T-cell (primary cell): ENCODE results near the gene JMJD7. TPM values are rescaled to one million over a fixed set of nuclear protein-coding genes. Genes with fewer than 3 reads are reported as not detected.

Source experiments
- ATAC-seq, 4 experiments: fragments of 200-7000 bp in 3 of 4; fragments of 150-1000 bp in 1 of 4; cut with Tn5 transposase; replicated peaks in 1 of 4; 1 replicate in 3 of 4; 2 replicates in 1 of 4; pipeline ENCODE4 v1.10.0; 2021; ENCODE audit warnings: moderate library complexity in 3 of 4, mild to moderate bottlenecking in 2 of 4, moderate number of reproducible peaks in 1 of 4
- CTCF ChIA-PET, 2 donors: fragments of 300-600 bp; sonication (Branson Sonifier 250); formaldehyde crosslinking; loops; one replicate each; lab custom pipeline; 2022; ENCODE audit warnings: antibody characterized with exemption in 2 of 2; lab: Charles Lee
- POLR2A ChIA-PET, 2 donors: fragments of 300-600 bp; sonication (Branson Sonifier 250); formaldehyde crosslinking; loops; one replicate each; lab custom pipeline; 2022; ENCODE audit warnings: antibody characterized with exemption in 2 of 2; lab: Charles Lee
- DNase-seq, 35 experiments: peaks; one replicate each; pipeline versions ENCODE4 v3.0.0 to v3.0.0-alpha.2; 2013 to 2023
- H3K27ac ChIP-seq: one replicate; pipeline ENCODE4 v1.5.1; 2013; ENCODE audit warnings: low read length
- H3K27me3 ChIP-seq, 2 experiments: replicated peaks in 1 of 2; 1 replicate in 1 of 2; 2 replicates in 1 of 2; pipeline versions ENCODE4 v1.6.1 to v1.7.0; 2013; ENCODE audit warnings: low read length in 1 of 2, mixed read lengths in 1 of 2; ENCODE audit not compliant: control insufficient read depth in 2 of 2, insufficient read depth in 2 of 2; ENCODE audit errors: extremely low read depth in 1 of 2
- H3K36me3 ChIP-seq, 2 donors: 1 replicate in 1 of 2; 2 replicates in 1 of 2; pipeline versions ENCODE4 v1.6.1 to v1.7.0; 2013; ENCODE audit warnings: low read length in 1 of 2; ENCODE audit not compliant: control insufficient read depth in 2 of 2, insufficient read depth in 1 of 2; ENCODE audit errors: extremely low read depth in 1 of 2
- H3K4me1 ChIP-seq, 2 experiments: 1 replicate in 1 of 2; 2 replicates in 1 of 2; pipeline versions ENCODE4 v1.6.1 to v1.7.0; 2013; ENCODE audit warnings: low read length in 2 of 2, mixed read lengths in 1 of 2; ENCODE audit not compliant: insufficient read depth in 2 of 2, control insufficient read depth in 1 of 2; ENCODE audit errors: extremely low read depth in 1 of 2
- H3K4me3 ChIP-seq, 2 donors: 1 replicate in 1 of 2; 2 replicates in 1 of 2; pipeline versions ENCODE4 v1.5.1 to v1.7.0; 2013; ENCODE audit warnings: mild to moderate bottlenecking in 2 of 2, low read length in 1 of 2, moderate library complexity in 1 of 2; ENCODE audit not compliant: control insufficient read depth in 1 of 2; ENCODE audit errors: extremely low read depth in 1 of 2
- H3K9me3 ChIP-seq: 2 replicates; pipeline ENCODE4 v1.7.0; 2013
- H3K27ac Mint-ChIP-seq, 2 donors: one replicate each; pipeline ENCODE4 v1.8.0; 2020 to 2021; ENCODE audit warnings: mild to moderate bottlenecking in 2 of 2, mixed read lengths in 2 of 2
- H3K27me3 Mint-ChIP-seq, 2 donors: one replicate each; pipeline ENCODE4 v1.8.0; 2021 to 2022; ENCODE audit warnings: mixed read lengths in 2 of 2
- H3K36me3 Mint-ChIP-seq: one replicate; pipeline ENCODE4 v1.8.0; 2021; ENCODE audit warnings: mixed read lengths
- H3K4me1 Mint-ChIP-seq, 3 donors: one replicate each; pipeline ENCODE4 v1.8.0; 2020 to 2022; ENCODE audit warnings: mixed read lengths in 3 of 3, mild to moderate bottlenecking in 1 of 3
- H3K4me3 Mint-ChIP-seq, 3 donors: one replicate each; pipeline ENCODE4 v1.8.0; 2020 to 2022; ENCODE audit warnings: mild to moderate bottlenecking in 3 of 3, mixed read lengths in 3 of 3, moderate library complexity in 3 of 3
- H3K9me3 Mint-ChIP-seq, 3 donors: one replicate each; pipeline ENCODE4 v1.8.0; 2020 to 2022; ENCODE audit warnings: mixed read lengths in 3 of 3
- WGBS: methylation state at CpG from one replicate; pipeline ENCODE4 v1.1.5; 2013; ENCODE audit warnings: missing lambda C conversion rate; ENCODE audit not compliant: insufficient coverage; 5-methylcytosine and 5-hydroxymethylcytosine counted together
- total RNA-seq, 35 experiments: library from RNA in 6 of 35; stranded (reverse) in 6 of 35; fragments of 120-200 nt in 1 of 35; gene quantifications; one replicate each; pipeline versions ENCODE4 v1.2.1 to v1.2.4 and lab custom pipeline; 2013 to 2026

JMJD7 gene
- total RNA-seq (10 to 100 TPM; 35.8 to 72.7 (median 45.3) TPM), total RNA-seq (lab: John Stamatoyannopoulos, UW) (0.85 to 9.6 (median 4.4) reads per million in 29 experiments)
- 21.8 TPM for total RNA-seq (2013)

DNA sequence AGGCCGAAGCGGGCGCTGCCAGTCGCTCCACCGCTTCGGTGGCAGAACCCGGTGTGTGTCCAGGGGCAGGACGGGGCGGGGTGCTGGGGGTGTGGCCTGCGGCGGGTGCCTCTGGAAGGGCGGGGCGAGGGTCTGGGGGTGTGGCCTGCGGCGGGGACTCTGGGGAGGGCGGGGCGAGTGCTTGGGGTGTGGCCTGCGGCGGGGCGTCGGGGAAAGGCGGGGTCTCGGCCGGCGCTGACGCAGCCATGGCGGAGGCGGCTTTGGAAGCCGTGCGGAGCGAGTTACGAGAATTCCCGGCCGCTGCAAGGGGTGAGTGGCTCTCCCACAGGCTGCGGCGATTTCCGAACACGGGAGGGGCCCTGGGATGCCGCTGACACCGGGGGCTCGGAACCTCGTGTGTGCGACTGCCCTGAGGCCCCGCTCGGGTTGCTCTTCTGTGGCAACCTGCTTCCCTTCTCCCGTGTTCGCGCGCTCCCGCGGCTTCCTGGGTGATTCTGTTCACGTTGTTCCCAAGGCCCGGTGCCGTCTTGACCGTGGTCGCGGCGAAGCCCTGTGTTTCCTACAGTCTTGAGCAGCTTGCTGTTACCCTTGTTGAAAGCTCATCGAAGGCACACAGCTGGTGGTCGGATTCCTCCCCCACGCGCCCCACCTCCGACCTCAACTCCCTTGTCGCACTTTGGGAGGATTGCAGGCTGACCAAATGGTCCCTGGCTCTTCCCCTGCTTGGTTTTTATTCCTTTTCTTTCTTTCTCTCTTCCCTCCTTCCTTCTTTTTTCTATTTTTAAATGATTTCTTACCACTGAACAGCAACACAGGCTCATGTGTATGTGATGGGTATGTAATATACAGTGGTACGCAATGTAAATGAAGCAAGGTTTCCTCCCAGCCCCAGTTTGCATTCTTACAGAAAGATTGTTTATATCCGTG, at the start of gene JMJD7:
TSS of gene JMJD7 (plus strand) at position 213 of the 927 bp plus-strand sequence. CDS start at position 246, 33 bp downstream.
- ChIA-PET POLR2A (no interaction called here), CTCF (interaction anchor here in 1 of 2 donors (0.9 to 2.1 kb wide), 3 partner anchors 54 to 142 kb away, joined by 3 to 17 read pairs (median 5); partner anchors contain the start of gene MAPKBP1)
- WGBS, result under 1% methylated on average over 64 of the region's 66 CpGs

DNA sequence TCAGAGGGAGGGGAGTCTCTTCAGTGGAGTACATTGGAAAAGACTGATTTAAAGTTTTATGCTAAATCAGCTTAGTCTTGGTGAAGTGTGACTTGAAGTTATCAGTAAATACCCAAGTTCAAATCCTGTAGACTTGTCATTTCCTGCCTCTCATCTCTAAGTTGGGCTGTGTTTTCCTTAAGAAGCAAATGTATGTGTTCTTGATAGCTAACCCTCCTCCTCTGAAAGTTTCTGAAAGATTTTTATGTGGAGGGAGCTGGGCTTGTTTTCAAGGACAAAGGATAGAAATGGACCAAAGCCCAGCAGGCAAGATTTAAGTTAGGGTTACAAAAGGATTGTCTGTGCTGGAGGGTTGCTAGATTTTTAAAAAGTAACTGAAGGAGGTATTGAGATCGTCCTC, 49.4 kb upstream of the JMJD7 start:
- Mint-ChIP-seq H3K4me3 (no peak overlapping the region), H3K27ac (peak overlapping the region in 1 of 2 donors; percentile 2), H3K36me3 (peaks cover 15% of the 10 kb centered on the region), H3K9me3 (no peaks in the 10 kb centered on the region), H3K27me3 (no peaks in the 10 kb centered on the region), H3K4me1 (peaks cover 76 to 85% (median 77%) of the 10 kb centered on the region in 3 donors)
- ATAC-seq (no peak), DNase-seq (no peak)
- CTCF ChIA-PET, result interaction anchor here (0.6 to 1.3 kb wide), 3 partner anchors 32 to 700 kb away, joined by 4 to 6 read pairs (median 5); no protein-coding TSS in a partner anchor
- Histone ChIP-seq H3K4me3 (no peak overlapping the region), H3K27me3 (no peaks in the 10 kb centered on the region), H3K9me3 (no peaks in the 10 kb centered on the region), H3K27ac (no peak overlapping the region), H3K4me1 (peaks cover 22 to 37% of the 10 kb centered on the region in 2 experiments), H3K36me3 (peaks cover 0 to 2% of the 10 kb centered on the region in 2 donors)
- POLR2A ChIA-PET, result no interaction called here
- WGBS, result no CpG with 5 or more reads among the region's 1 CpG

More for the DNA sequence above, at the start of gene JMJD7:
- Mint-ChIP-seq H3K4me3 (peak within 1 kb of the TSS; percentile 91 to 97 (median 95)), H3K4me1 (peaks cover 45 to 57% (median 55%) of the 10 kb centered on the region in 3 donors), H3K36me3 (peaks cover 17% of the 10 kb centered on the region), H3K9me3 (no peaks in the 10 kb centered on the region), H3K27me3 (no peaks in the 10 kb centered on the region), H3K27ac (peak within 1 kb of the TSS; percentile 86 to 91)
- H3K27me3 ChIP-seq, result no peaks in the 10 kb centered on the region
- H3K4me1 ChIP-seq, result peaks cover 20 to 54% of the 10 kb centered on the region in 2 experiments
- no peaks in the 10 kb centered on the region for H3K9me3 ChIP-seq
- peak within 1 kb of the TSS; percentile 59 for H3K27ac ChIP-seq
- H3K4me3 ChIP-seq, result peak within 1 kb of the TSS; percentile 85 to 91
- ATAC-seq (peak; percentile 89 to 95 (median 92)), DNase-seq (peak; percentile 81 to 98 (median 94))
- H3K36me3 ChIP-seq, result peaks cover 3 to 13% of the 10 kb centered on the region in 2 donors

DNA sequence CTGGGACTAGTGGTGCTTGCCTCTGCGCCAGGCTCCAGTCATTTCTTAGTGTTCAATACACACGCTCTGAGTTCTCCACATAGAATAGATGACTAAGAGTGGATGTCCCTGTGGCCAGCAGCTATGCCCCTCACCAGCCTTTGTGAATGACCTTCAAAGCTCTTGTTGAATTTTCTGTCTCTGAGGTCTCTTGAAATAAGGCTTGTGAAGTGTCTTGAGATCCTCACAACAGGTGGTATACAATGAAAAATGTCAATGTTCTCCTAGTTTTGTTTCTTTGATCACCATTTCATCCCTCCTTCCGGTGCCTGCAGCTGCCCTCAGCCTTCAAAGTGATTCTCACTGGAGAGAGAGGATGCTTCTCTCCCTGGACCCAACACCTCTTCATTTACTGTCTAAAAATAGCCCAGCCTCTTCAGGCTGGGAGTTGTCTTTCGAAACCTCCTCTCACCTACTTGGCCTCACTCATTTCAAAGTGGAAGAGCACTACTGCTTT, 48.2 kb upstream of the JMJD7 start:
- peak overlapping the region in 1 of 2 donors; percentile 75 for H3K27ac Mint-ChIP-seq
- no peak overlapping the region for H3K4me3 ChIP-seq
- H3K36me3 Mint-ChIP-seq, result peaks cover 20% of the 10 kb centered on the region

DNA sequence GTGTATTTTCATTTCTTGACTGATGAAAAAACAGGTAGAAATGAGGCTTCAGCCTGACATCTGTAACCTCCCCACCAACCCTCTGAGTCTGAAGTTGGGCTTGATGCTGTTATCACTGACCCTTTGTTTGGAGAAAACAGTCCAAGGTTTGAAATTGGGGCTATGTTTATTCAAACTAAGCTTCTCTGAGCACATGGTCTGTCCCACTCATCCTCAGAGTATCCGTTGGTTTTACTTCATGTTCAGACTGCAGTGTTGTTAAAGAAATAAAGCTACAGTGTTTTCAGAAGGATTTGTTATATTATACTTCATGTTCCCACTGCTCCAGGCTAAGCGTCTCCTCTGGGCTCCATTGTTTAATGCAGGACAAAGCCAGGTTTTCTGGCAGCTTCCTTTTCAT, 47.6 kb upstream of the JMJD7 start:
- Mint-ChIP-seq H3K36me3 (peaks cover 20% of the 10 kb centered on the region), H3K27ac (peak overlapping the region in 1 of 2 donors; percentile 75), H3K9me3 (no peaks in the 10 kb centered on the region), H3K4me1 (peaks cover 59 to 73% (median 66%) of the 10 kb centered on the region in 3 donors), H3K27me3 (no peaks in the 10 kb centered on the region), H3K4me3 (no peak overlapping the region)
- CTCF ChIA-PET, result interaction anchor here in 1 of 2 donors (0.6 kb wide), 1 partner anchor 22 kb away, joined by 3 read pairs; no protein-coding TSS in a partner anchor
- peaks cover 10 to 30% of the 10 kb centered on the region in 2 experiments for H3K4me1 ChIP-seq
- no peaks in the 10 kb centered on the region for H3K9me3 ChIP-seq
- DNase-seq, result no peak
- no CpG with 5 or more reads among the region's 2 CpGs for WGBS
- H3K27ac ChIP-seq, result no peak overlapping the region
- POLR2A ChIA-PET, result interaction anchor here in 1 of 2 donors (0.6 to 0.7 kb wide), 2 partner anchors 123 to 1239 kb away, joined by 4 to 5 read pairs; no protein-coding TSS in a partner anchor
- H3K36me3 ChIP-seq, result peaks cover 0 to 2% of the 10 kb centered on the region in 2 donors
- H3K4me3 ChIP-seq, result no peak overlapping the region
- no peaks in the 10 kb centered on the region for H3K27me3 ChIP-seq
- no peak for ATAC-seq

More for the DNA sequence above, 48.2 kb upstream of the JMJD7 start:
- H3K9me3 ChIP-seq, result no peaks in the 10 kb centered on the region
- H3K4me1 Mint-ChIP-seq, result peaks cover 65 to 76% (median 70%) of the 10 kb centered on the region in 3 donors
- H3K4me1 ChIP-seq, result peaks cover 15 to 33% of the 10 kb centered on the region in 2 experiments
- H3K4me3 Mint-ChIP-seq, result no peak overlapping the region
- CTCF ChIA-PET, result no interaction called here
- POLR2A ChIA-PET, result interaction anchor here in 1 of 2 donors (0.8 kb wide), 1 partner anchor 17 kb away, joined by 3 read pairs; no protein-coding TSS in a partner anchor
- no peaks in the 10 kb centered on the region for H3K9me3 Mint-ChIP-seq
- ATAC-seq (no peak), DNase-seq (no peak)
- H3K27me3 ChIP-seq, result no peaks in the 10 kb centered on the region
- no peak overlapping the region for H3K27ac ChIP-seq
- H3K36me3 ChIP-seq, result peaks cover 0 to 2% of the 10 kb centered on the region in 2 donors
- 100% methylated on average over 1 of the region's 4 CpGs for WGBS
- no peaks in the 10 kb centered on the region for H3K27me3 Mint-ChIP-seq

DNA sequence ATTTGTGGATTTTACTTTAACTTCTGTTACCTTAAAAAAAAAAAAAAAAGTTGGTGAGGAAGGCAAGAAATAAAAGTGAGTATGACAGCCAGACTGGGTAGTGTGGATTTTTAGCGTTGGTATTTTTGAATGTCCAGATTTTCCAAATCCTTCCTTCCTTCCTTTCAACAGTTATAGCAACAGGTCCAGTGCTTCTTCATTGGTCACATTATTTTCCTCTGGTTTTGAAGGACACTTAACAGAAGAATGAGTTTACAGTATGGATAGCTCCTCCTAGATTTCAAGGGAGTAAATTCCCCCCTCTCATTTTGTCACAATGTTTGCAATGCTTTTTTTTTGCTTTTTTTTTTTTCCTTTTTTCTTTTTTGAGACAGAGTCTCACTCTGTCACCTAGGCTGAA, 47.2 kb upstream of the JMJD7 start:
- Histone ChIP-seq H3K9me3 (no peaks in the 10 kb centered on the region), H3K4me3 (no peak overlapping the region), H3K27ac (no peak overlapping the region), H3K27me3 (no peaks in the 10 kb centered on the region), H3K36me3 (peaks cover 0 to 2% of the 10 kb centered on the region in 2 donors), H3K4me1 (peaks cover 5 to 25% of the 10 kb centered on the region in 2 experiments)
- ChIA-PET CTCF (interaction anchor here in 1 of 2 donors (0.6 kb wide), 1 partner anchor 22 kb away, joined by 3 read pairs; no protein-coding TSS in a partner anchor), POLR2A (interaction anchor here (0.6 to 0.7 kb wide), 3 partner anchors 122 to 1238 kb away, joined by 4 to 5 read pairs (median 4); no protein-coding TSS in a partner anchor)
- Mint-ChIP-seq H3K4me1 (peaks cover 55 to 69% (median 62%) of the 10 kb centered on the region in 3 donors), H3K4me3 (no peak overlapping the region), H3K27ac (no peak overlapping the region), H3K36me3 (peaks cover 20% of the 10 kb centered on the region), H3K9me3 (no peaks in the 10 kb centered on the region), H3K27me3 (no peaks in the 10 kb centered on the region)
- no CpG with 5 or more reads among the region's 1 CpG for WGBS
- ATAC-seq, result no peak
- no peak for DNase-seq
